ES-I3 (cell line): ENCODE data around the gene SPG11.
"Not testable (repeated sequence)": the region's sequence is repeated elsewhere in the genome, so short reads cannot be mapped to it uniquely, and the experiment has no call there.

Source experiments
- H3K36me3 ChIP-seq: 2 replicates; pipeline ENCODE4 v1.6.1; 2013; ENCODE audit warnings: mild to moderate bottlenecking, low read length, control low read depth, moderate library complexity; ENCODE audit not compliant: insufficient read depth
- H3K4me1 ChIP-seq: 2 replicates; pipeline ENCODE4 v1.6.1; 2013; ENCODE audit warnings: mild to moderate bottlenecking, control low read depth, low read length; ENCODE audit not compliant: insufficient read depth
- H3K9ac ChIP-seq: 2 replicates; pipeline ENCODE4 v1.6.1; 2013; ENCODE audit warnings: low read depth, mild to moderate bottlenecking, low read length, moderate library complexity
- H3K9me3 ChIP-seq: 2 replicates; pipeline ENCODE4 v1.6.1; 2013; ENCODE audit warnings: mild to moderate bottlenecking, low read length, moderate library complexity; ENCODE audit not compliant: control insufficient read depth, insufficient read depth

SPG11 gene

GRCh38 chr15:44663410-44664308, at the start of gene SPG11:
Gene SPG11, minus strand, starts transcription at chr15:44663662. Its CDS starts 15 bp downstream, at chr15:44663647.
- Histone ChIP-seq H3K9ac (peak within 1 kb of the TSS; percentile 95), H3K4me1 (no peaks in the 10 kb centered on the region), H3K9me3 (no peaks in the 10 kb centered on the region), H3K36me3 (peaks cover 8% of the 10 kb centered on the region; the same call in 1 of the 2 replicates)

GRCh38 chr15:44712346-44713005, 49.0 kb upstream of the SPG11 start:
- no peaks in the 10 kb centered on the region for H3K9me3 ChIP-seq
- peaks cover 7% of the 10 kb centered on the region; the same call in 1 of the 2 replicates for H3K36me3 ChIP-seq
- H3K9ac ChIP-seq, result peak overlapping the region; percentile 95; the same call in 1 of the 2 replicates
- no peaks in the 10 kb centered on the region for H3K4me1 ChIP-seq

- Histone ChIP-seq H3K36me3 (peaks cover 7% of the 10 kb centered on the region; the same call in 1 of the 2 replicates), H3K4me1 (no peaks in the 10 kb centered on the region), H3K9me3 (no peaks in the 10 kb centered on the region), H3K9ac (peak overlapping the region; percentile 95)
These were observed 48.4 kb upstream of the SPG11 start for GRCh38 chr15:44711743-44712345.

GRCh38 chr15:44711096-44711742, 47.8 kb upstream of the SPG11 start, which contains the start of the genes B2M and PATL2:
Gene B2M, plus strand, starts transcription at chr15:44711517. Its CDS starts 30 bp downstream, at chr15:44711547.
Gene PATL2, minus strand, starts transcription at chr15:44711323. Its CDS starts 34,833 bp downstream, at chr15:44676490.
- Histone ChIP-seq H3K4me1 (no peaks in the 10 kb centered on the region), H3K36me3 (peaks cover 4% of the 10 kb centered on the region; the same call in 1 of the 2 replicates), H3K9ac (peak within 1 kb of the TSS; percentile 95), H3K9me3 (no peaks in the 10 kb centered on the region)

GRCh38 chr15:44710236-44711095, 47.0 kb upstream of the SPG11 start:
- H3K36me3 ChIP-seq, result peaks cover 3% of the 10 kb centered on the region; the same call in 1 of the 2 replicates
- H3K9me3 ChIP-seq, result no peaks in the 10 kb centered on the region
- peak overlapping the region; percentile 95 for H3K9ac ChIP-seq
- no peaks in the 10 kb centered on the region for H3K4me1 ChIP-seq

- H3K9ac ChIP-seq, result no peak overlapping the region
- H3K4me1 ChIP-seq, result no peaks in the 10 kb centered on the region
- H3K36me3 ChIP-seq, result no peaks in the 10 kb centered on the region
- H3K9me3 ChIP-seq, result no peaks in the 10 kb centered on the region
These were observed 43.6 kb upstream of the SPG11 start for GRCh38 chr15:44706946-44707636.

GRCh38 chr15:44706401-44706800, 42.9 kb upstream of the SPG11 start:
- no peaks in the 10 kb centered on the region for H3K9me3 ChIP-seq
- H3K36me3 ChIP-seq, result no peaks in the 10 kb centered on the region
- H3K4me1 ChIP-seq, result no peaks in the 10 kb centered on the region
- no peak overlapping the region for H3K9ac ChIP-seq

GRCh38 chr15:44705986-44706385, 42.5 kb upstream of the SPG11 start:
- Histone ChIP-seq H3K9ac (no peak overlapping the region), H3K9me3 (no peaks in the 10 kb centered on the region), H3K4me1 (no peaks in the 10 kb centered on the region), H3K36me3 (no peaks in the 10 kb centered on the region)

GRCh38 chr15:44700676-44701075, 37.2 kb upstream of the SPG11 start:
- not testable (repeated sequence) for H3K9me3 ChIP-seq, H3K9ac ChIP-seq, H3K36me3 ChIP-seq, H3K4me1 ChIP-seq

- Histone ChIP-seq H3K36me3 (no peaks in the 10 kb centered on the region), H3K9me3 (no peaks in the 10 kb centered on the region), H3K9ac (no peak overlapping the region), H3K4me1 (no peaks in the 10 kb centered on the region; the same call in 1 of the 2 replicates)
These were observed 35.2 kb upstream of the SPG11 start for GRCh38 chr15:44698641-44699040.

- Histone ChIP-seq H3K36me3 (no peaks in the 10 kb centered on the region), H3K9ac (no peak overlapping the region), H3K9me3 (no peaks in the 10 kb centered on the region), H3K4me1 (no peaks in the 10 kb centered on the region; the same call in 1 of the 2 replicates)
These were observed 33.6 kb upstream of the SPG11 start for GRCh38 chr15:44697014-44697413.

- H3K4me1 ChIP-seq, result no peaks in the 10 kb centered on the region; the same call in 1 of the 2 replicates
- H3K9me3 ChIP-seq, result no peaks in the 10 kb centered on the region
- no peaks in the 10 kb centered on the region for H3K36me3 ChIP-seq
- H3K9ac ChIP-seq, result no peak overlapping the region
These were observed 31.8 kb upstream of the SPG11 start for GRCh38 chr15:44695294-44695693.

GRCh38 chr15:44694416-44694815, 31.0 kb upstream of the SPG11 start:
- H3K9ac ChIP-seq, result no peak overlapping the region
- no peaks in the 10 kb centered on the region for H3K36me3 ChIP-seq
- H3K4me1 ChIP-seq, result no peaks in the 10 kb centered on the region; the same call in 1 of the 2 replicates
- H3K9me3 ChIP-seq, result no peaks in the 10 kb centered on the region
